ENCODE data around the gene PTGES3L.

GRCh38 chr17:42991471-42991870, 11.6 kb upstream of the PTGES3L start:
- no peak for TF ChIP-seq CTCF (IDR thresholded peaks at IDR 0.05; ENCODE audit: poor library complexity, severe bottlenecking)
- no peak for TF ChIP-seq POLR2AphosphoS5 (IDR thresholded peaks at IDR 0.05)
- TF ChIP-seq EZH2 (IDR thresholded peaks at IDR 0.05; ENCODE audit: borderline replicate concordance, insufficient read depth, low read length, poor library complexity, severe bottlenecking), result no peak
- TF ChIP-seq MXI1 (conservative IDR thresholded peaks at IDR 0.05; ENCODE audit: poor library complexity, severe bottlenecking), result no peak
- TF ChIP-seq TAF1 (IDR thresholded peaks at IDR 0.05; ENCODE audit: low read depth), result no peak
- no peak for TF ChIP-seq REST (IDR thresholded peaks at IDR 0.05; ENCODE audit: borderline replicate concordance)
- TF ChIP-seq EP300 (conservative IDR thresholded peaks at IDR 0.05; ENCODE audit: poor library complexity, severe bottlenecking), result no peak
- TF ChIP-seq SMC3 (conservative IDR thresholded peaks at IDR 0.05; ENCODE audit: poor library complexity), result no peak

Measured in neural cell (in vitro differentiated cells).